Skeletal muscle cell (primary cell): ENCODE data around the gene HTR1D.
A peak's percentile ranks its signal among the peaks of the same experiment; 100 is the strongest.
"Not testable (repeated sequence)": the region's sequence is repeated elsewhere in the genome, so short reads cannot be mapped to it uniquely, and the experiment has no call there.

ENCODE experiments used
- DNase-seq: peaks from one replicate; pipeline ENCODE4 v3.0.0-alpha.2; 2010; ENCODE audit warnings: low read depth
- H3K4me3 ChIP-seq: 2 replicates; pipeline ENCODE4 v1.5.1; 2011; ENCODE audit warnings: low read depth, mild to moderate bottlenecking, control low read depth, low read length, moderate library complexity

HTR1D gene, protein sequence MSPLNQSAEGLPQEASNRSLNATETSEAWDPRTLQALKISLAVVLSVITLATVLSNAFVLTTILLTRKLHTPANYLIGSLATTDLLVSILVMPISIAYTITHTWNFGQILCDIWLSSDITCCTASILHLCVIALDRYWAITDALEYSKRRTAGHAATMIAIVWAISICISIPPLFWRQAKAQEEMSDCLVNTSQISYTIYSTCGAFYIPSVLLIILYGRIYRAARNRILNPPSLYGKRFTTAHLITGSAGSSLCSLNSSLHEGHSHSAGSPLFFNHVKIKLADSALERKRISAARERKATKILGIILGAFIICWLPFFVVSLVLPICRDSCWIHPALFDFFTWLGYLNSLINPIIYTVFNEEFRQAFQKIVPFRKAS

DNA sequence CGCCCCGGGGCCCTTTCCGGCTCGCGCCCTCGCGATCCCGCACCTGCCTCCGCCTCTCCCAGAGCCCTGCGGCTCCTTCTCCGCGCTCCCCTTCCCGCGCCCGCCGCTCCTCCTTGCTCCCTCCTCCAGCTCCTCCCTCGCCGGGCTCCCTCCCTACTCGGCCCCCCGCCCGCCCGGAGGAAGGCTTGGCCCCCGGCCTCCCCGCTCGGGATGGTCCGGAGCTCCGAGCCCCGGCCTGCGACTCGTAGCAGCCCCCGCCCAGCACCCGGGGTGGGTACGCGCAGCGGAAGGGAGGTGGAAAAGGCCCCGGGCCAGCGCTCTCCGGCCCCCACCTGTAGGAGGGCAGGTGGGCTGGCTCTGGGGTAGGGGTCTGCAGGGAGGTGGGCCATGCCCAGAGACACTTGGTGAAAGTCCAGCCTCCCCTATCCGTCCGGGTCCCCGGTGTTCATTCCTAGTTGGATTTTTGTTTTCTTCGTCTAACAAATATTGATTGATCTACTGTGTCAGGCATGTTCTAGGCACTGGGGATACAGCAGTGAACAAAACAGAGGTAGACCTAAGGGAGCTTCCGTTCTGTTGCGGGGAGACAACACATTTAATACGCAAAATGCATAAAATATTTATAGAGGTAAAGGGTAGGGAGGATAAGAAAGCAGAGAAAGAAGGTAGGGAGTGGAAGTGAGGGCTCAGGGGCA lies at the start of gene HTR1D:
TSS of gene HTR1D (minus strand) at position 82 of the 695 bp plus-strand sequence. CDS start 23,283 bp downstream, outside the sequence.
- DNase-seq: no peak
- H3K4me3 ChIP-seq: peak within 1 kb of the TSS; percentile 27

DNA sequence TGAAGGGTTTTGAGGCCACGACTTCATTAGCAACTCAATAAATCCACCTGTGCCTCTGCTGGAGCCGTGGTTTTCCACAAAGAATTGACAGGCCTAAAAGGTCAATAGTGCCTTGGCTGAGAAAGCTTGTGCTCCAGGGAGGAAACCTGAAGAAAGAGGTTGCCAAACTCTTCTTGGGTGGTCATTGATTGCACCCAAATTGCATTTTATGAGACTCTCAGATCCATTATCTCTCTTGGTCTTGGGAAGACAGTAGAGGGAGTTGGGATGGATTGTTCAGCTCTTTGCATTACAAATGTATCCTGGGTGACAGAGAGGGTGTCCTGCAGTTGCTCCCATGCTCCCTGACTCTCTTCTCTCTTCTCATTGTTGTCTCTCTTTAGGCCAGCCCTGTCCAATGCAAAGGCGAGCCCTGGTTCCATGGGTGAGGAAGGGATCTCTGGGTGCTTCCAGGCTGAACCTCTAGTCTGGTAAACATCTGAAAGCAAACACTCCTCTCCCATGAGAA lies 46.1 kb upstream of the HTR1D start:
- H3K4me3 ChIP-seq: no peak overlapping the region
- no peak for DNase-seq

DNA sequence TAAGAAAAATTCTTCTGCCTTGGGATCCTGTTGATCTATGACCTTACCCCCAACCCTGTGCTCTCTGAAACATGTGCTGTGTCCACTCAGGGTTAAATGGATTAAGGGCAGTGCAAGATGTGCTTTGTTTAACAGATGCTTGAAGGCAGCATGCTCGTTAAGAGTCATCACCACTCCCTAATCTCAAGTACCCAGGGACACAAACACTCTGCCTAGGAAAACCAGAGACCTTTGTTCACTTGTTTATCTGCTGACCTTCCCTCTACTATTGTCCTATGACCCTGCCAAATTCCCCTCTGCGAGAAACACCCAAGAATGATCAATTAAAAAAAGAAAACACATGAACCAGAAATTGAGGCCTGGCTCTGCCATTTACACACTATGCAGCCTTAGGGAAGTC lies 40.8 kb upstream of the HTR1D start:
- not testable (repeated sequence) for DNase-seq, H3K4me3 ChIP-seq

DNA sequence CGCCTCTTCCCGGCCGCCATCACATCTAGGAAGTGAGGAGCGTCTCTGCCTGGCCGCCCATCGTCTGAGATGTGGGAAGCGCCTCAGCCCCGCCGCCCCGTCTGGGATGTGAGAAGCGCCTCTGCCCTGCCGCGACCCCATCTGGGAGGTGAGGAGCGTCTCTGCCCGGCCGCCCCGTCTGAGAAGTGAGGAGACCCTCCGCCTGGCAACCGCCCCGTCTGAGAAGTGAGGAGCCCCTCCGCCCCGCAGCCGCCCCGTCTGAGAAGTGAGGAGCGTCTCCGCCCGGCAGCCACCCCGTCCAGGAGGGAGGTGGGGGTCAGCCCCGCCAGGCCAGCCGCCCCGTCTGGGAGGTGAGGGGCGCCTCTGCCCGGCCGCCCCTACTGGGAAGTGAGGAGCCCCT lies 40.1 kb upstream of the HTR1D start:
- DNase-seq, H3K4me3 ChIP-seq: not testable (repeated sequence)

DNA sequence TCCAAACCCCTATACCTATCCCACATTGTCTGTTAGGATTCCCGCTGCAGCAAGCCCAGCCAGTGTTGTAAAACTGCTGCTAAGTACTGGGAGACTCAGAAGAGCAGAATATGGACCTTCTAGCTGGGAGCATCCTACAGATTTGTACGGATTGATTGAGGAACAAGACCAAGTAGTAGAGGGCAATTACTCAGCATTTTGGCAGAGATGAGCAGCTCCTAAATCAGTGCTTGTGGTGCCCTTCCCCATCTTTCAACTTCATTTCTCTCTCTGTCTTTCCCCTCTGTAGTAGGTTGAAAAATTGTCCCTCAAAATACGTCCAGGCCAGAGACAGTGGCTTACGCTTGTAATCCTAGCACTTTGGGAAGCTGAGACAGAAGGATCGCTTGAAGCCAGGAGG lies 37.3 kb upstream of the HTR1D start:
- DNase-seq: no peak
- no peak overlapping the region for H3K4me3 ChIP-seq

DNA sequence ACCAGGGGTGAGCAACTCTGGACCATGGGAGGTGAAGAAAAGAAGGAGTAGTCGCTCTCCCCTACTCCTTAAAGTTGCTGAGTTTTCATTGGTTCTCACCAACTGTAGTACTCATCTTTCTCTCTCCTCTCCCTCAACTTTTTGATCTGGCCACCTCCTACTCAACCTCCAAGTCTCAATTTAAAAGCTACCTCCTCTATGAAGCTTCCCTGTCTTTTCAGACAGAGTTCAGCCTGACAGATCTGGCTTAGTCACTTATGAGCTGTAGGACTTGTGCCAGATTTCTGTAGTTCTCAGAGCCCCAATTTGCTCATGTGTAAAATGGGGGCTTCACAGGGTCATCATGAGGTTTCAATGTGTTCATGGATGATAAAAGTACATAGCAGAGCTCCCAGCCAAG lies 34.5 kb upstream of the HTR1D start:
- H3K4me3 ChIP-seq: no peak overlapping the region
- DNase-seq: peak; percentile 0

DNA sequence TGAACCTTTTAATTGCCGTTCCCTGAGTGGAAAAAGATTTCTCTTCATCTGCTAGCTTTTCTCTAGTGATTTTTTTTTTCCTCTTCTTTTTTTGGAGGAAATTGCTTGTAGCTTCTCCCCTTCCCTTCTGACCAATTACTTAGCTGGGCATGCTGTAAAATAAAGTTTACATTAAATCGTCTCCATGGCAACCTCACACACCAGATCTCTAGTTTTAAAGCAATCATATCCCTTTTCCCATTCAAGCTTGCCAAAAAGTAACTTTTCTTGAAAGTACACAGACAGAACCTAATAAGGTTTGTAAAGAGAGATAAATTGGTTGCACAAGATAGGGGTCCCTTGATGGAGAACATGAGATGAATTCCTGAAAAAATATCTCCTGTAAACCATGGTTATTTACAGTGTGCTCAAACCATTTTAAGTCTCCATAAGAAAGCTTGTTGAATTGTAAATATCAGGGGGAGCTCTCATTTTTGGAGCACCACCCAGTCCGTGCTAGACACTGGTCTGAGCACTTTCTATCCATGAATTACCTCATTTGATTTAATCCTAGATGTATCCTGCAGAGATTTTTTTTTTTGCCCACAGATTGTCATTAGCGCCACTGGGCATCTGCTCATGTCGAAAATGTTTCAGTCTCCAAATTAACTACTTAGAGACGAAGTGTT lies 32.6 kb upstream of the HTR1D start:
- DNase-seq: no peak

DNA sequence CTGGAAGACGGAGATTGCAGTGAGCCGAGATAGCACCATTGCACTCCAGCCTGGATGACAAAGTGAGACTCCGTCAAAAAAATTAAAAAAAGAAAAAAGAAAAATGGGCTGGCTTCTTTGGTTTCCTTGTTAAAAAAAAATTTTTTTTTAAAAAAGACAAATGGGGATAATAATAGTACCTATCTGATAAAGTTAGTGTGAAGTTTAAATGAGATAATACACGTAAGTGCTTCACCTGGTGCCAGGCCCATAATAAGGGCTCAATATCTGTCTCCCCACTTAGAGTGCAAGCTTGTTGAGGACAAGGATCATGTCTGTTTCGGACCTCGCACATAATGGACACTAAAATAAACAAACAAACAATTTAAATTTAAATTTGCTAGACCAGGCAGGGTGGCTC lies 30.0 kb upstream of the HTR1D start:
- no peak for DNase-seq
- H3K4me3 ChIP-seq: no peak overlapping the region

More for the DNA sequence above, 32.6 kb upstream of the HTR1D start:
- H3K4me3 ChIP-seq: no peak overlapping the region

DNA sequence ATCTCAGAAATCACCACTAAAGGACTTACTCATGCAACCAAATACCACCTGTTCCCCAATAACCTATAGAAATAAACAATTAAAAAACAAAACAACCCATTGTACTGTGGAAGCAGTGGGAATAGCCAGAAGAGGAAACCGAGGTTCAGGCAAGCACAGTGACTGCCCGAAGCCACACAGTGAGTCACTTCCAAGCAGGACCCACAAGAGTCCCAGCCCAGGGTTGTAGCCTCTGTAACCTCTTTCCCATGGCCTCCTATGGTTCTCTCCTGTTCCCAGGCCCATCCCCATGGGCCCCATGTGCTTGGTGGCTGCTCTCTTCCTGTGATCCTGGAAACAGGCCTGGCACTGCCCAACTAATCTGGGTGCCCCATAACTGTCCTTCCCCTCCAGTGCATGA lies 29.0 kb upstream of the HTR1D start:
- no peak for DNase-seq
- H3K4me3 ChIP-seq: no peak overlapping the region

DNA sequence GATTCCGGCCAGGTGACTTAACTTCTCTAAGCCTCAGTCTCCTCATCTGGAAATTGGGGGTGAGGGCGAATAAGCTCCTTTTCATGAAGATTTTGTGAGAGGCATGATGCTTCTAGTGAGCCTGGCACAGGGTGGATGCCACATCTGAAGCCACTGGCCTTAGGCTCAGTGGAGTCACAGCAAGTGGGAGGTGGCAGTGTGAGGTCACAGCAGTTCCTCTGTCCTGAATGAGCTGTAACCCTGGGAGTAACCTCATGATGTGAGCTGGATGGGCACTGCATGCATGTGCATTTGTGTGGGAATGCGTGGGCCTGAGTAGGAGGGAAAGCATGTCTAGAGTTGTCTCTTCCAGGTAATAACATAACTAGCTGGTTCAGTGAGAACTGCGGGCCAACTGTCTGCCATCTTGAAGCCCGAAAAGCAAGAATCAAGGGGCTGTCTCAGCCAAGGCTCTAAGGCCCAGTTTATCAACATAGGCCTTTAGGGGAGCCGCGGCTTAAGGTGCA lies 27.0 kb upstream of the HTR1D start:
- no peak for DNase-seq
- H3K4me3 ChIP-seq: no peak overlapping the region

DNA sequence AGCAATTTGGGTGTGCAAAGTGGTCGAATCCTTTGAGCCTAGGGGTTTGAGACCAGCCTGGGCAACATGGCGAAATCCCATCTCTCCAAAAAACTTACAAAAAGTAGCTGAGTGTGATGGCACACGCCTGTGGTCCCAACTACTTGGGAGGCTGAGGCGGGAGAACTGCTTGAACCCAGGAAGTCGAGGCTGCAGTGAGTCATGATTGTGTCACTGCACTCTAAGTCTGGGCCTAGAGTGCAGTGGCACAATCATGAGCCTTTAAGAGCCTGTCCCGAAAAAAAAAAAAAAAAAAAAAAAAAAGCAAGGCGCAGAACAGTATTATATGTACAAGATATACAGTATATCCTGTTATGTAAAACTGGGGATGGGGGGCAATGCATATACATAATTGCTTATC lies 25.1 kb upstream of the HTR1D start:
- H3K4me3 ChIP-seq: no peak overlapping the region
- no peak for DNase-seq

DNA sequence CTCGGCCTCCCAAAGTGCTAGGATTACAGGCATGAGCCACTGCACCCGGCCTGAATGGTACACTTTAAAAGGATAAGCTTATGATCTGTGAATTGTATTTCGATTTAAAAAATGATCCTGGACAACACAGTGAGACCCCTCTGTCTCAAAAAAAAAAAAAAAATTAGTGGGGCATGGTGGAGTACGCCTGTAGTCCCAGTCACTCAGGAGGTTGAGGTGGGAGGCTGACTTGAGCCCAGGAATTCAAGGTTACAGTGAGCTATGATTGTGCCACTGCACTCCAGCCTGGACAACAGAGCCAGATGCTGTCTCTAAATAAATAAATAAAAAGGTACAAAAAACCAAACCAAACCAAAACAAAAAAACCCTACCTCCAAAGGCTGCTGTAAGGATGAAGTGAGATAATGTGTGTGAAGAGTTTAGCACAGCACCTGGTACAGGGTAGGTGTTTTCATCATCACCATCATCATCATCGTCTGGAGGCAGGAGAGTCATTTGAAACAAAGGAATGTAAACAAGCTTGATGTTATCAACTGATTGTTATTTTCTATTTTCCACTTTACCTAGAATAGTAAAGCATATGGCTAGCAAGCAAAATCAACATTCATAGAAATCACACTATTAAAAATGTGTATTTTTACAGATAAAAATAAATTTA lies 22.5 kb upstream of the HTR1D start:
- no peak overlapping the region for H3K4me3 ChIP-seq
- no peak for DNase-seq

DNA sequence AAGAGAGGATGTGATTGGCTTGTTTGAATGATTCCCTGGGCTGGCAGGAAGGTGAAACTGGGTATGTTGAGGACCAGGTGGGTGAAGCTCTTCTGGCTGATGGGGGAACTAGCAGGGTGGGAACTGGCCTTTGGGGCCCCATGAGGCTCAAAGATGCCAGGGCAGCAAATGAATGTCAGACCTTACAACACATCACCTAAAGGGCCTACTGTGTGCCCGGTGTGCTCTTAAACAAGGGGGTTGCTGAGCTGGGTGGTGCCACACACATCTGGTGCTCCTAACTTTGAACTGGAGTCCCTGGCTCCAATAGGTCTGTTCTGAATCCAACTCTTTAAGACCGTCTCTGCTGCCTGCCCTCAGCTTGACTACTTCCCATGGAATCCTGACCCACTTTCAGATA lies 21.3 kb upstream of the HTR1D start:
- H3K4me3 ChIP-seq: no peak overlapping the region
- no peak for DNase-seq

DNA sequence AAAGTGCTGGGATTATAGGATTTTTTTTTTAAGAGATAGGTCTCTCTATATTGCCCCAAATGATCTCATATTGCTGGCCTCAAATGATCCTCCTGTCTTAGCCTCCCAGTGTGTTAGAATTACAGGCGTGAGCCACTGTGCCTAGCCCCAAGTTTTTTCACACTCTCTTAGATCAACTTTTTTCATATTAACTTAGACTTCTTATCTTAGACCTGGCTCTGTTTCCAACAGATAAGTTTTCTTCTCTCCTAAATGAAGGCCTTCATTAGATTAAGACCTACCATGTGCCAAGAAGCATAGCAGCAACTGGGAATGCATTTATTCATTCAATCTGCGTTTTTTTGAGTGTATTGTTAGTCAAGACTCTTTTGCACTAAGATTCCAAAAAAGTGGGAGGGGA lies 20.2 kb upstream of the HTR1D start:
- no peak for DNase-seq
- no peak overlapping the region for H3K4me3 ChIP-seq

DNA sequence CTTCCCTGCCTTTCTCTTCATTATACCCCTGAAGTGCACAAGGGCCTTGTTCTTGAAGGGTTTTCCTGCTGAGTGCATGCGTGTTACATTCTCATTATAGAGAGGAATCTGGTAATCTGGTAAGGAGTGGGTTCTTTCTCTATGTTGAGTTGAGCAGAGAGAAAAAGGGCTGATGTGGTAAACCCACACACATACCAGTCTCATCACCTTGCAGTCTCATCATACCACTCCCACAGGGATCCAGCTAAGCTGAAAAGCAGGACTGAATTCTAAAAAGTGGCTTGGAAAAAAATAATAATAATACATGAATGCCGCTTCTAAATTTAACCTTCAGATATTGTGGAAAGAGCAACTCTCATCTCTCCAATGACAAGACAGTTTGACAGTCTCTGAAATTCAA lies 10.5 kb upstream of the HTR1D start:
- no peak for DNase-seq

DNA sequence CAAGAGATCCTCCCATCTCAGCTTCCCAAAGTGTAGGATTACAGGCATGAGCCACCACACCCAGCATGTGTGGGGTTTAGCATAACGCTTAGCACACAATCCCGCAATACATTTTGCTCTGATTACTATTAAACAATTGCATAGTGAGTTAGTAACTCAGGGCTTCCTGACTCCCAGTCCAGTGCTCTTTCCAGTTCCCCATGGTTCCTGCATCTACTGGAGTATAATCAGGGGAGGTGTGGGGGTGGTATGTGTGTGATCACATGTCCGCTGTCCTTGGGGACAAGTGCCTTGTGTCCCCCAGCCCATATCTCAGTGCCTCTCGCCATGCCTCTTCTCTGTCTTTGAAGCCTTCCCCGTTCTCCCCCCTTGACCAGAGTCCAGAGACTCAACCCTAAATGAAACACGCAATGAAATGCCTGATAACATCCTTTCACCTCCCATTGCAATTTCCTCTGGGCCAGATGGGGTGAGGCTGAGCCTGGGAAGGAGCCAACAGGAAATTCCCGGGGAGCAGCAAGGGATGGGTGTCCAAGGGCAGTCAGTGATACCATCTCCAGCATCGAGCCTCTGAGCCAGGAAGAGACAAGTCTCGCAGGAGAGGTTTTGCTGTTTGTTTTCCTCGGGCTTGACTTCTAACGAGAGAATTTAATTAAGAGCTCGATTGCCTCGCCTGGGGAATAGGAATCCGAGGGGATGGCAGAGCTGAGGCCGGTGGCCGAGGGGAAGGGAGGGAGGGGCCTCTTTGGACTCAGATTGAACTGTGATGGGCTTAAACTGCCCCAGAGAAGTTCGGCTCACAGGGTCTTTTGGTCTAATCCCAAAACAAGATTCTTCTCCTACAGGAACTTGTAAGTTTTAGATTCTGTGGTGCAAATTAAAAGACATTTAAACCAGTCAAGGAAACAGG lies 7.7 kb upstream of the HTR1D start:
- H3K4me3 ChIP-seq: no peak overlapping the region

More for the DNA sequence above, 10.5 kb upstream of the HTR1D start:
- H3K4me3 ChIP-seq: no peak overlapping the region

DNA sequence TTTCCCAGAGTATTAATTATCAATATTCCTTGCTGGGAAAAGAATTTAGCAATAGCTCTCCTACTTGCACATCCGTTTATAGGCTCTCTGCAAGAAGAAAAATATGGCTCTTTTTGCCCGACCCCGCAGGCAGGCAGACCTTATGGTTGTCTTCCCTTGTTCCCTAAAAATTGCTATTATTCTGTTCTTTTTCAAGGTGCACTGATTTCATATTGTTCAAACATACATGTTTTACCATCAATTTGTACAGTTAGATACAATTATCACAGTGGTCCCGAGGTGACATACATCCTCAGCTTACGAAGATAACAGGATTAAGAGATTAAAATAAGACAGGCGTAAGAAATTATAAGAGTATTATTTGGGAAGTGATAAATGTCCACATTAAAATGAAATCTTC lies 6.7 kb upstream of the HTR1D start:
- not testable (repeated sequence) for DNase-seq, H3K4me3 ChIP-seq

More for the DNA sequence above, 7.7 kb upstream of the HTR1D start:
- DNase-seq: no peak

DNA sequence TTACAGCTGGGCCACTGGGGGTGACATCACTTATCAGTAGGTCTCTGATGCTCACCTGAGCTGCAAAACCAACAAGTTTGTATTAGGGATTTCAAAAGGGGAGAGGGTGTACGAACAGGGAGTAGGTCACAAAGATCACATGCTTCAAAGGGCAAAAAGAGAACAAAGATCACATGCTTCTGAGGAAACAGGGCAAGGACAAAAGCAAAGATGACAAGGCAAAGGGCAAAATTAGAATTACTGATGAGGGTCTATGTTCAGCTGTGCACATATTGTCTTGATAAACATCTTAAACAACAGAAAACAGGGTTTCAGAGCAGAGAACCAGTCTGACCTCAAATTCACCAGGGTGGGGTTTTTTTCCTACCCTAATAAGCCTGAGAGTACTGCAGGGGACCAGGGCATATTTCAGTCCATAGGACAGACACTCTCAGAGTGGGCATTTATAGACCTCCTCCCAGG lies 6.2 kb upstream of the HTR1D start:
- not testable (repeated sequence) for DNase-seq, H3K4me3 ChIP-seq
